ENCODE results near the gene PDE6G.

PDE6G gene

GRCh38 chr17:81656118-81656743, at the start of gene PDE6G:
PDE6G (minus strand) TSS chr17:81656542; CDS start chr17:81653305, 3,237 bp downstream.
- DNase-seq: no peak

GRCh38 chr17:81705518-81706231, 49.3 kb upstream of the PDE6G start:
- no peak for DNase-seq

- no peak for DNase-seq
Observed at GRCh38 chr17:81703747-81704654, 47.7 kb upstream of the PDE6G start.

- DNase-seq: peak; percentile 91
Observed at GRCh38 chr17:81702934-81703746, 46.8 kb upstream of the PDE6G start, which contains the start of gene MRPL12. MRPL12 (plus strand) TSS chr17:81703367; CDS start chr17:81703502, 135 bp downstream.

- no peak for DNase-seq
Observed at GRCh38 chr17:81701288-81702071, 45.1 kb upstream of the PDE6G start.

GRCh38 chr17:81700353-81701287, 44.3 kb upstream of the PDE6G start:
- no peak for DNase-seq

GRCh38 chr17:81697261-81698044, 41.1 kb upstream of the PDE6G start:
- DNase-seq: no peak

GRCh38 chr17:81696218-81696941, 40.0 kb upstream of the PDE6G start:
- no peak for DNase-seq

- no peak for DNase-seq
Observed at GRCh38 chr17:81695801-81696200, 39.5 kb upstream of the PDE6G start.

GRCh38 chr17:81695211-81695610, 38.9 kb upstream of the PDE6G start:
- DNase-seq: no peak

GRCh38 chr17:81694810-81695209, 38.5 kb upstream of the PDE6G start:
- DNase-seq: no peak

- no peak for DNase-seq
Observed at GRCh38 chr17:81693509-81694210, 37.3 kb upstream of the PDE6G start.

- DNase-seq: no peak
Observed at GRCh38 chr17:81691608-81692007, 35.3 kb upstream of the PDE6G start.

GRCh38 chr17:81691196-81691595, 34.9 kb upstream of the PDE6G start:
- no peak for DNase-seq

GRCh38 chr17:81690549-81690948, 34.2 kb upstream of the PDE6G start:
- DNase-seq: no peak

GRCh38 chr17:81690066-81690465, 33.7 kb upstream of the PDE6G start:
- DNase-seq: no peak

GRCh38 chr17:81688616-81689015, 32.3 kb upstream of the PDE6G start:
- no peak for DNase-seq

Data from stimulated activated CD4-positive, alpha-beta T cell treated with anti-CD3 and anti-CD28 coated beads, Interleukin-4, amount 100 ng/mL, for 24 hours (primary cell).